GM12878 (cell line): ENCODE measurements around the gene RASA4B.

Source experiments
- CHD1 ChIP-seq: IDR thresholded peaks from 2 replicates; pipeline ENCODE4 v1.6.1; 2012; ENCODE audit warnings: low read depth, low read length, improper control_type of control experiment
- CHD2 ChIP-seq: IDR thresholded peaks from 2 replicates; pipeline ENCODE4 v1.6.1; 2011; ENCODE audit warnings: low read depth, low read length, improper control_type of control experiment, borderline replicate concordance
- ETV6 ChIP-seq, 2 experiments: fragments of 450-650 bp in 1 of 2; IDR thresholded peaks in 1 of 2; conservative IDR thresholded peaks in 1 of 2; 2 replicates each; pipeline ENCODE4 v1.6.1; 2014; ENCODE audit warnings: antibody characterized with exemption in 1 of 2, borderline replicate concordance in 1 of 2, low read depth in 1 of 2, mild to moderate bottlenecking in 1 of 2, moderate library complexity in 1 of 2
- TF ChIP-seq, protein P1 (sequence below): IDR thresholded peaks from 2 replicates; pipeline ENCODE4 v1.6.1; 2012; ENCODE audit warnings: low read depth, low read length, improper control_type of control experiment
- TF ChIP-seq, protein P2 (sequence below), 3 experiments: IDR thresholded peaks in 2 of 3; conservative IDR thresholded peaks in 1 of 3; 2 replicates each; pipeline ENCODE4 v1.5.1; 2011; ENCODE audit warnings: low read depth in 3 of 3, low read length in 3 of 3, mild to moderate bottlenecking in 3 of 3, control low read depth in 2 of 3, moderate library complexity in 2 of 3, inconsistent platforms in 1 of 3, mixed read lengths in 1 of 3; ENCODE audit not compliant: control insufficient read depth in 2 of 3, insufficient read depth in 1 of 3; ENCODE audit errors: extremely low read depth in 1 of 3

DNA sequence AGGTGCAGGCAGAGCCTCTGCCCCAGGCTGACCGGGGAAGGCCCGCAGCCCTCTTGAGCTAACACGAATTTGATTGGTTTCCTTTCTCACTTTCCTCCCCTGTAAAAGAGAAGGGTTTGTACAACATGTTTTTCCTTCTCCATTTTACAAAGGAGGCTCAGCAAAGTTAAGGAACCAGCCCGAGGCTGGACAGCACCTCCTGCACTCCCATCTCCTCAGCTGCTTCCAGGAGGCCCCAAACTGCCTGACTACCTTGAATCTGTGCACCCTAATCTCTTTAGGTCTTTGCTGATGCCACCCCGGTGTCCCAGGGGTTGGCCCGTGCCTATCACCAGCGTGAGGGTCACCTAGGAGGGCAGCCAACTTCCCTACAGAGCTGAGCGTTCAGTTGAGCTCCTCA is 57.1 kb downstream of the RASA4B start:
- TF ChIP-seq, protein P1, sequence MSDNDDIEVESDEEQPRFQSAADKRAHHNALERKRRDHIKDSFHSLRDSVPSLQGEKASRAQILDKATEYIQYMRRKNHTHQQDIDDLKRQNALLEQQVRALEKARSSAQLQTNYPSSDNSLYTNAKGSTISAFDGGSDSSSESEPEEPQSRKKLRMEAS = no peak
- TF ChIP-seq CHD2 (no peak), ETV6 (conservative IDR thresholded peaks at IDR 0.05 in 1 of 2, IDR thresholded peaks at IDR 0.05 in 1 of 2; ENCODE audit: borderline replicate concordance in 1 of 2, low read depth in 1 of 2) (no peak), CHD1 (no peak)
- TF ChIP-seq, protein P2, sequence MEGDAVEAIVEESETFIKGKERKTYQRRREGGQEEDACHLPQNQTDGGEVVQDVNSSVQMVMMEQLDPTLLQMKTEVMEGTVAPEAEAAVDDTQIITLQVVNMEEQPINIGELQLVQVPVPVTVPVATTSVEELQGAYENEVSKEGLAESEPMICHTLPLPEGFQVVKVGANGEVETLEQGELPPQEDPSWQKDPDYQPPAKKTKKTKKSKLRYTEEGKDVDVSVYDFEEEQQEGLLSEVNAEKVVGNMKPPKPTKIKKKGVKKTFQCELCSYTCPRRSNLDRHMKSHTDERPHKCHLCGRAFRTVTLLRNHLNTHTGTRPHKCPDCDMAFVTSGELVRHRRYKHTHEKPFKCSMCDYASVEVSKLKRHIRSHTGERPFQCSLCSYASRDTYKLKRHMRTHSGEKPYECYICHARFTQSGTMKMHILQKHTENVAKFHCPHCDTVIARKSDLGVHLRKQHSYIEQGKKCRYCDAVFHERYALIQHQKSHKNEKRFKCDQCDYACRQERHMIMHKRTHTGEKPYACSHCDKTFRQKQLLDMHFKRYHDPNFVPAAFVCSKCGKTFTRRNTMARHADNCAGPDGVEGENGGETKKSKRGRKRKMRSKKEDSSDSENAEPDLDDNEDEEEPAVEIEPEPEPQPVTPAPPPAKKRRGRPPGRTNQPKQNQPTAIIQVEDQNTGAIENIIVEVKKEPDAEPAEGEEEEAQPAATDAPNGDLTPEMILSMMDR (IDR thresholded peaks at IDR 0.05 in 2 of 3, conservative IDR thresholded peaks at IDR 0.05 in 1 of 3; ENCODE audit: control insufficient read depth in 2 of 3, extremely low read depth in 1 of 3, insufficient read depth in 1 of 3, low read depth in 3 of 3, low read length in 3 of 3) = no peak
